HG02678 (cell line): Measurements from ENCODE around the gene SIPA1.
A peak's percentile ranks its signal among the peaks of the same experiment; 100 is the strongest.

Experiments
- ATAC-seq: cut with Tn5 transposase; IDR thresholded peaks from one replicate; pipeline ENCODE4 v1.9.1; 2021; ENCODE audit warnings: mild to moderate bottlenecking, moderate library complexity; ENCODE audit not compliant: unreplicated experiment

Gene SIPA1

GRCh38 chr11:65642014-65642671 lies 4.2 kb downstream of the SIPA1 start:
- ATAC-seq: no peak

- no peak for ATAC-seq
Measured at GRCh38 chr11:65643971-65644370, 6.1 kb downstream of the SIPA1 start.

- ATAC-seq: no peak
Measured at GRCh38 chr11:65644837-65645236, 6.9 kb downstream of the SIPA1 start.

GRCh38 chr11:65645710-65646109 lies 7.8 kb downstream of the SIPA1 start:
- no peak for ATAC-seq

- no peak for ATAC-seq
Measured at GRCh38 chr11:65646288-65646957, 8.5 kb downstream of the SIPA1 start.

GRCh38 chr11:65646958-65647701 lies 9.2 kb downstream of the SIPA1 start:
- no peak for ATAC-seq

- no peak for ATAC-seq
Measured at GRCh38 chr11:65648997-65649493, 11.1 kb downstream of the SIPA1 start.

GRCh38 chr11:65649656-65650546 lies 12.0 kb downstream of the SIPA1 start:
- ATAC-seq: no peak

GRCh38 chr11:65650547-65651338 lies 12.8 kb downstream of the SIPA1 start:
- no peak for ATAC-seq

- no peak for ATAC-seq
Measured at GRCh38 chr11:65651339-65651588, 13.4 kb downstream of the SIPA1 start.

GRCh38 chr11:65651589-65652510 lies 13.9 kb downstream of the SIPA1 start:
- no peak for ATAC-seq

- ATAC-seq: peak; percentile 83
Measured at GRCh38 chr11:65652511-65653228, 14.8 kb downstream of the SIPA1 start.

GRCh38 chr11:65653229-65654225 lies 15.6 kb downstream of the SIPA1 start:
- ATAC-seq: peak; percentile 1

- no peak for ATAC-seq
Measured at GRCh38 chr11:65654375-65655349, 16.8 kb downstream of the SIPA1 start.

GRCh38 chr11:65655570-65656332 lies 17.9 kb downstream of the SIPA1 start:
- ATAC-seq: no peak
